ENCODE data around the gene PWWP2B.
"Not testable (repeated sequence)": the region's sequence is repeated elsewhere in the genome, so short reads cannot be mapped to it uniquely, and the experiment has no call there.

PWWP2B gene

DNA sequence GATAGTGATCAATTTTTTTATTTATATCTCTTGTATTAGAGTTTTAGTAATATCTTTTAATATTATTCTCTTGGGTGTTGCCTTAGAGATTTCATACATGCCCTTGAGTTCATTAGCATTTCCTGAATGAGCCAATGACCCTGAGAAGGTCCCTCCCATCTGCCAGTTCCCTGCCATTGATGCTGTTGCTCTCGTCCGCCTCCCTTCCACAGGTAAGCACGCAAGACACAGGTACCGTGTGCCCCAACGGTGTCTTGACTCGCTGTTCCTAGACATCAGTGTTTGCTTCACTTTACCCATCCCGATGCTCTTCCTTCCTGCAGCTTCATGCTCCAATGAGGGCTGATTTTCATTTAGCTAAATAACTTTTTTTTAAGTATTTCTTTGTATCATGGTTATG lies 19.7 kb upstream of the PWWP2B start:
- TF ChIP-seq, protein P1, sequence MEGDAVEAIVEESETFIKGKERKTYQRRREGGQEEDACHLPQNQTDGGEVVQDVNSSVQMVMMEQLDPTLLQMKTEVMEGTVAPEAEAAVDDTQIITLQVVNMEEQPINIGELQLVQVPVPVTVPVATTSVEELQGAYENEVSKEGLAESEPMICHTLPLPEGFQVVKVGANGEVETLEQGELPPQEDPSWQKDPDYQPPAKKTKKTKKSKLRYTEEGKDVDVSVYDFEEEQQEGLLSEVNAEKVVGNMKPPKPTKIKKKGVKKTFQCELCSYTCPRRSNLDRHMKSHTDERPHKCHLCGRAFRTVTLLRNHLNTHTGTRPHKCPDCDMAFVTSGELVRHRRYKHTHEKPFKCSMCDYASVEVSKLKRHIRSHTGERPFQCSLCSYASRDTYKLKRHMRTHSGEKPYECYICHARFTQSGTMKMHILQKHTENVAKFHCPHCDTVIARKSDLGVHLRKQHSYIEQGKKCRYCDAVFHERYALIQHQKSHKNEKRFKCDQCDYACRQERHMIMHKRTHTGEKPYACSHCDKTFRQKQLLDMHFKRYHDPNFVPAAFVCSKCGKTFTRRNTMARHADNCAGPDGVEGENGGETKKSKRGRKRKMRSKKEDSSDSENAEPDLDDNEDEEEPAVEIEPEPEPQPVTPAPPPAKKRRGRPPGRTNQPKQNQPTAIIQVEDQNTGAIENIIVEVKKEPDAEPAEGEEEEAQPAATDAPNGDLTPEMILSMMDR (IDR thresholded peaks at IDR 0.05; ENCODE audit: extremely low read depth, insufficient read depth, missing control alignments), result no peak
- in situ Hi-C loops (cut with MboI; ENCODE audit: low pct_unique_long_range_greater_than_20kb, low sequenced_read_pairs, unreplicated experiment), result no loop called here
- no peak for DNase-seq (ENCODE audit: low spot score)

DNA sequence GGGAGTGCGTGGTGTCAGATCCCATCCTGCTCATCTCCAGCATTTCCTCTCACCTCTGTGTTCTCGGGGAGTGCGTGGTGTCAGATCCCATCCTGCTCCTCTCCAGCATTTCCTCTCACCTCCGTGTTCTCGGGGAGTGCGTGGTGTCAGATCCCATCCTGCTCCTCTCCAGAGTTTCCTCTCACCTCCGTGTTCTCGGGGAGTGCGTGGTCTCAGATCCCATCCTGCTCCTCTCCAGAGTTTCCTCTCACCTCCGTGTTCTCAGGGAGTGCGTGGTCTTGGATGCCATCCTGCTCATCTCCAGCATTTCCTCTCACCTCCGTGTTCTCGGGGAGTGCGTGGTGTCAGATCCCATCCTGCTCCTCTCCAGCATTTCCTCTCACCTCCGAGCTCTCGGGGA lies 18.0 kb upstream of the PWWP2B start:
- in situ Hi-C loops (cut with MboI; ENCODE audit: low pct_unique_long_range_greater_than_20kb, low sequenced_read_pairs, unreplicated experiment), result not testable (repeated sequence)

DNA sequence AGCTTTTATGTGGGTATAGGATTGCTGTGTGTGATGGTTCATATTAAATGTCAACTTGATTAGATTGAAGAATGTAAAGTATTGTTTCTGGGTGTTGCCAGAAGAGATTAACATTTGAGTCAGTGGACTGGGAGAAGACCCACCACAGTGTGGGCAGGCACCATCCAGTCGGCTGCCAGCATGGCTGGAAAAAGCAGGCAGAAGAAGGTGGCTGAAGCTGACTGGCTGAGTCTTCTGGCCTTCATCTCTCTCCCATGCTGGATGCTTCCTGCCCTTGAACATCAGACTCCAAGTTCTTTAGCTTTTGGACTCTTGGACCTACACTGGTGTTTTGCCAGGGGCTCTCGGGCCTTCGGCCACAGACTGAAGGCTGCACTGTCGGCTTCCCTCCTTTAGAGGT lies 16.0 kb upstream of the PWWP2B start:
- DNase-seq (ENCODE audit: low spot score); in situ Hi-C loops (cut with MboI; ENCODE audit: low pct_unique_long_range_greater_than_20kb, low sequenced_read_pairs, unreplicated experiment): not testable (repeated sequence)

More for the DNA sequence above, 18.0 kb upstream of the PWWP2B start:
- not testable (repeated sequence) for DNase-seq (ENCODE audit: low spot score)

DNA sequence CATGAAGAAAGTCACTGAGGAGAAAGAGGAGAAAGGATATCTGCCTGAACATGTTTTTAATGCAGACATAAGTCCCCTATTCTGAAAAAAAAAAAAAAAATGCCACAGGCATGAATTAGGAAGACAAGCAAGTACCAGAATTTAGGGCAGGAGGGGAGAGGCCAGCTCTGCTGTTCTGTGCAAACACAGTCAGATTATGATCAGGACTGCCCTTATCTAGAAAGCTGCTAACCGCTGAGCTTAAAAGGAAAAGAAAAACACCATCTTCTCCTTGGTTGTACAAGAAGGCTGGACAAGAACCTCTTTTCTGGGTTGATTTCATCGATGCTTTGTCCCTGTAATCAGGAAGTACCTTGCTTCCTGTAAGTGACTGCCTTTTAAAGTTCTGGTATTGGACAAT lies 15.3 kb upstream of the PWWP2B start:
- in situ Hi-C loops (cut with MboI; ENCODE audit: low pct_unique_long_range_greater_than_20kb, low sequenced_read_pairs, unreplicated experiment), result no loop called here
- DNase-seq (ENCODE audit: low spot score), result no peak
- TF ChIP-seq, protein P1 (IDR thresholded peaks at IDR 0.05; ENCODE audit: extremely low read depth, insufficient read depth, missing control alignments), result no peak

DNA sequence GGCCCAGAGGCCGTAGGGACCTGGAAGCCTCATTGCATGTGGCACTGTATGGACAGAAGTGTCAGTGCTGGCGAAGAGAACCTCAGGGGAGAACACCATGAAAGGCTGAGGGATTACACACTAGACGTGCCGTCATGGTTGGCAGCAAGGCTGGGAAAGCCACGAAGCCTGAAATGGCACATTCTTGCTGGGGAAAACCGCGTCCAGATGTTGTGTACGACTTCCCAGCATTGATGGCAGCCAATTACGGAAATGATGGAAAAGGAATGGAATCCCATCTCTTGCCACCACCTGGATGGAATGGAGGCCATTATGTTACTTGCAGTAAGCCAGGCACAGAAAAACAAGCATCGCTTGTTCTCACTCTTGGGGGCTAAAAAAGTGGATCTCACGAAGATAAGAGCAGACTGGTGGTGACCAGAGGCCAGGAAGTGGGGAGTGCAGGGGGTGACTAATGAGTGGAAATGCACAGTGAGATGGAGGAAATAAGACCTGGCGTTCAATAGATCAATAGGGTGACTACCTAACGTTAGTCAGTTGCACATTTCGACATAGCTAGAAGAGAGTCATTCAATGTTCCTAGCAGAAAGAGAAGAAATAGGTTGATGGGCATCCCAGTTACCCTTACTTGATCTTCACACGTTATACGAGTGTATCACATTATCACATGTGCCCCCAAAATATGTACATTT lies 14.6 kb upstream of the PWWP2B start:
- in situ Hi-C loops (cut with MboI; ENCODE audit: low pct_unique_long_range_greater_than_20kb, low sequenced_read_pairs, unreplicated experiment), result no loop called here
- DNase-seq (ENCODE audit: low spot score), result no peak
- TF ChIP-seq, protein P1 (IDR thresholded peaks at IDR 0.05; ENCODE audit: extremely low read depth, insufficient read depth, missing control alignments), result no peak

DNA sequence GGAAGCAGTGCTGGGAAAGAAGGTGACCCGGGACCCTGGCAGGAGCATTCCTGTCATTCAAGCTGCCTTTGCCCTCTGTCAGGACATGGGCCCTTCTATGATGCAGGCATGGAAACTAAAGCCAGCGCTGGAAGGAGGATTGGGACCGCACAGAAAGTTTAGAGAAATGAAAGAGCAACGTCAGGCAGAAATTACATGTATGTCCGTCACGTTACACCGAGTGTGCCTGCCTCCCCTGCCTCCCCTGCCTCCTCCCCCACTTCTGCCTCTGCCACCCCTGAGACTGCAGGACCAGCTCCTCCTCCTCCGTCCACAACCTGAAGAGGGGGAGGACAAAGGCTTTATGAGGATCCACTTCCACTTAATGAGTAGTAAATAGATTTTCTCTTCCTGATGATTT lies 13.9 kb upstream of the PWWP2B start:
- no peak for DNase-seq (ENCODE audit: low spot score)
- TF ChIP-seq, protein P1 (IDR thresholded peaks at IDR 0.05; ENCODE audit: extremely low read depth, insufficient read depth, missing control alignments), result no peak
- in situ Hi-C loops (cut with MboI; ENCODE audit: low pct_unique_long_range_greater_than_20kb, low sequenced_read_pairs, unreplicated experiment), result no loop called here

- no peak for DNase-seq (ENCODE audit: low spot score)
- TF ChIP-seq, protein P1 (IDR thresholded peaks at IDR 0.05; ENCODE audit: extremely low read depth, insufficient read depth, missing control alignments), result no peak
Observed at GRCh38 chr10:132383751-132384196, 13.2 kb upstream of the PWWP2B start.

More at GRCh38 chr10:132383751-132384196, 13.2 kb upstream of the PWWP2B start:
- in situ Hi-C loops (cut with MboI; ENCODE audit: low pct_unique_long_range_greater_than_20kb, low sequenced_read_pairs, unreplicated experiment), result no loop called here

All from GM13977 (cell line).